ENCODE data around the gene APCDD1.

DNA sequence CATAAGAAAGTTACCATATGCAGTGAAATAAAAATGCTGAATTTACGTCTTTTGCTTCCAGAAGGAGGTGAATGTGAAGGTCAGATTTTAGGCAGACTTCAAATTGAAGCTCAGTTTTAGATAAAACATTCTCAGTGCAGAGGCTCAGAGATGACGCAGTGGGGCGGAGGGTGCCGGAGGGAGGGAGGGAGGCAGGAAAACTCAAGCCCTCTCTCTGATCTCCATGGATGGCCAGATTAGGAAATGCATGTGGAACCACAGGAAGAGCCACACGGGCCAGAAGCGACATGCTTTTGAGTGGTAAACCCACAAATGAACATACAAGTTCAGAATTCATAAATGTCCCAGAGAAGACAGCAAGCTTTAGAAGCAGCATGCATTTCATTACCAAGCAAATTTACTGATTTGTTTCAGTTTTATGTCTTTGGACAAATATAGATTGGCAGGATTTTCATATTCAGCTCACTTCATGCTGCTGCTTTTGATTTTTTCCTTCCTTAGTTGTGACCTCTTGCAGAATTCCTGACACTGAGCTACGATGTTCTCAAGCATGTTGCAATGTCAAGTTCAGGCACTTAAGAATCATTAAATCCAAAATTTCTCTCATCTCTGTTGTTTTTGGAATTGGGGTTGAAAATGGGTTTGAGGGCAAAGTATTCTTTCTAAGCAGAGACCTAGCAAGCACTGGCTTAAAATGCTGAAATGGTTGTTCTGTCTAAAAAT lies 29.7 kb upstream of the APCDD1 start:
- TF ChIP-seq, protein P1, sequence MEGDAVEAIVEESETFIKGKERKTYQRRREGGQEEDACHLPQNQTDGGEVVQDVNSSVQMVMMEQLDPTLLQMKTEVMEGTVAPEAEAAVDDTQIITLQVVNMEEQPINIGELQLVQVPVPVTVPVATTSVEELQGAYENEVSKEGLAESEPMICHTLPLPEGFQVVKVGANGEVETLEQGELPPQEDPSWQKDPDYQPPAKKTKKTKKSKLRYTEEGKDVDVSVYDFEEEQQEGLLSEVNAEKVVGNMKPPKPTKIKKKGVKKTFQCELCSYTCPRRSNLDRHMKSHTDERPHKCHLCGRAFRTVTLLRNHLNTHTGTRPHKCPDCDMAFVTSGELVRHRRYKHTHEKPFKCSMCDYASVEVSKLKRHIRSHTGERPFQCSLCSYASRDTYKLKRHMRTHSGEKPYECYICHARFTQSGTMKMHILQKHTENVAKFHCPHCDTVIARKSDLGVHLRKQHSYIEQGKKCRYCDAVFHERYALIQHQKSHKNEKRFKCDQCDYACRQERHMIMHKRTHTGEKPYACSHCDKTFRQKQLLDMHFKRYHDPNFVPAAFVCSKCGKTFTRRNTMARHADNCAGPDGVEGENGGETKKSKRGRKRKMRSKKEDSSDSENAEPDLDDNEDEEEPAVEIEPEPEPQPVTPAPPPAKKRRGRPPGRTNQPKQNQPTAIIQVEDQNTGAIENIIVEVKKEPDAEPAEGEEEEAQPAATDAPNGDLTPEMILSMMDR (IDR thresholded peaks at IDR 0.05): no peak
- no peak for TF ChIP-seq POLR2A (IDR thresholded peaks at IDR 0.05)

All from thyroid gland (tissue), 4 donors.